Stomach smooth muscle (tissue), 2 donors: ENCODE data around the gene NDFIP1.

Experiments
- H3K27ac ChIP-seq: one replicate; pipeline ENCODE4 v1.7.0; 2013; ENCODE audit warnings: mild to moderate bottlenecking, low read length, inconsistent platforms
- H3K27me3 ChIP-seq, 2 donors: one replicate each; pipeline ENCODE4 v1.7.0; 2013; ENCODE audit warnings: low read length in 2 of 2; ENCODE audit not compliant: insufficient read depth in 2 of 2, control insufficient read depth in 1 of 2
- H3K36me3 ChIP-seq, 2 donors: one replicate each; pipeline ENCODE4 v1.7.0; 2013; ENCODE audit warnings: low read length in 2 of 2; ENCODE audit not compliant: control insufficient read depth in 2 of 2, insufficient read depth in 2 of 2
- H3K4me1 ChIP-seq: one replicate; pipeline ENCODE4 v1.7.0; 2013; ENCODE audit warnings: low read length; ENCODE audit not compliant: control insufficient read depth, insufficient read depth
- H3K4me3 ChIP-seq, 2 donors: one replicate each; pipeline ENCODE4 v1.7.0; 2013; ENCODE audit warnings: low read length in 2 of 2
- H3K9ac ChIP-seq, 2 donors: one replicate each; pipeline ENCODE4 v1.7.0; 2013; ENCODE audit warnings: low read length in 2 of 2, mild to moderate bottlenecking in 1 of 2
- H3K9me3 ChIP-seq, 2 donors: one replicate each; pipeline ENCODE4 v1.7.0; 2013; ENCODE audit warnings: low read length in 2 of 2; ENCODE audit not compliant: control insufficient read depth in 2 of 2
- donor health status: healthy.
- donor health status: Pancreatic carcinoma.

The NDFIP1 gene

GRCh38 chr5:142191776-142192175, 83.2 kb downstream of the NDFIP1 start:
- H3K27ac ChIP-seq: no peak overlapping the region
- H3K4me1 ChIP-seq: peaks cover 2% of the 10 kb centered on the region
- peak overlapping the region in 1 of 2 donors; percentile 21 for H3K9ac ChIP-seq
- no peaks in the 10 kb centered on the region for H3K36me3 ChIP-seq
- no peaks in the 10 kb centered on the region for H3K9me3 ChIP-seq
- no peaks in the 10 kb centered on the region for H3K27me3 ChIP-seq
- H3K4me3 ChIP-seq: peak overlapping the region in 1 of 2 donors; percentile 8

GRCh38 chr5:142192286-142193113, 83.9 kb downstream of the NDFIP1 start:
- Histone ChIP-seq H3K9ac (no peak overlapping the region), H3K4me3 (peak overlapping the region in 1 of 2 donors; percentile 44), H3K27ac (peak overlapping the region; percentile 24), H3K27me3 (no peaks in the 10 kb centered on the region), H3K9me3 (no peaks in the 10 kb centered on the region), H3K36me3 (no peaks in the 10 kb centered on the region), H3K4me1 (peaks cover 2% of the 10 kb centered on the region)

DNA sequence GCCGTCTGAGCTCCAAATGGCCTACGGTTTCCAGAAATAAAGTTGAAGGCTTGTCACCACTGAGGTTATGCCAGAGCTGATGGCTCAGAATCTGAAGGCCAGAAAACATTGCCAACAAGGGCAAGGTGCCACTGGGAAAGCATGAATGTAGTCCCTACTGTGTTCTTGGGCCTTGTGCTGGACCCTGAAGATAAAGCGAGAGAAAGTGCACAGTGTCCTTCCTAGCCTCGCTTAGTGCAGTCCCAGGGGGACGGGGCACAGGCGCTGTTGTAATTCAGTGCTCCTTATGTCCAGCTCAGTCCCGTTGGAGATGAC, 84.5 kb downstream of the NDFIP1 start:
- Histone ChIP-seq H3K9ac (no peak overlapping the region), H3K27ac (no peak overlapping the region), H3K4me1 (peaks cover 2% of the 10 kb centered on the region), H3K27me3 (no peaks in the 10 kb centered on the region), H3K36me3 (no peaks in the 10 kb centered on the region), H3K4me3 (peak overlapping the region in 1 of 2 donors; percentile 44), H3K9me3 (no peaks in the 10 kb centered on the region)

DNA sequence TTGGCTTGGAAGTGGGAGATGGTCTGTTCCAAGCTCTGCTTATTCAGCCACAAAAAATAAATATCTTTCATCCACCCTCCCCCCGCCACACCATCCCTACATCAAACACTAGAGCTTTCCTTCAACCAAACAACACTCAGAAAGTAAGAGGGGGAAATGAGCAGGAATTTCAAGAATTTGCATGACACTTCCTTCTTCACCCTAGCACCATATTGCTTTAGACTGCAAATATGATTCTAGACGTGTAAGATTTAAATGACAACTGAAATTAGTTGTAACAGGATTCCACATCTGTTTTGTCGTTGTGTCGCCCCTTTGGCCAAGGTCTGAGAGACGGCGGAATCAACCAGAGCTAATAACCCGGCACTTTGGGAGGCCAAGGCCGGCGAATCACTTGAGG, 88.5 kb downstream of the NDFIP1 start:
- no peak overlapping the region for H3K27ac ChIP-seq
- H3K27me3 ChIP-seq: no peaks in the 10 kb centered on the region
- H3K4me3 ChIP-seq: no peak overlapping the region
- H3K4me1 ChIP-seq: no peaks in the 10 kb centered on the region
- H3K9ac ChIP-seq: no peak overlapping the region
- no peaks in the 10 kb centered on the region for H3K9me3 ChIP-seq
- no peaks in the 10 kb centered on the region for H3K36me3 ChIP-seq

DNA sequence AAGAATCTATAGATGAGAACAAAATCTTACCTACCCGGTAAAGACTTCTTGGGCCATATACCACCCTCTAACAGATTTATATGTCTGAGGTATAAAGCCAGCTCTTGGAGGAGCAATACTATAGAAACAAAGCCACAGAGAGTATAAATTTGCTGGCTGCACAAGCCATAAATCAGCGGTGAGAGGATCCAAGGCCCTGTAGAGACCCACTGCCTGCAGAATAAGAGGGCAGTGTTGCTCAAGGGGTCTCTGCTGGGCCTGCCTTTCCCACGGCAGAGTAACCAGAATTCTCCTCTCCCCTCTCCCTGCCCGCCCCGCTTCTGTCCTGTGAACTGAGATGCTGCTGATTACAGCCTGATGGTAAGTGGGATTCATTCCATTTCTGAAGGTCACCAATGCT, 89.2 kb downstream of the NDFIP1 start:
- no peaks in the 10 kb centered on the region for H3K27me3 ChIP-seq
- H3K9ac ChIP-seq: no peak overlapping the region
- no peaks in the 10 kb centered on the region for H3K36me3 ChIP-seq
- H3K27ac ChIP-seq: no peak overlapping the region
- H3K4me1 ChIP-seq: no peaks in the 10 kb centered on the region
- H3K9me3 ChIP-seq: no peaks in the 10 kb centered on the region
- H3K4me3 ChIP-seq: no peak overlapping the region

DNA sequence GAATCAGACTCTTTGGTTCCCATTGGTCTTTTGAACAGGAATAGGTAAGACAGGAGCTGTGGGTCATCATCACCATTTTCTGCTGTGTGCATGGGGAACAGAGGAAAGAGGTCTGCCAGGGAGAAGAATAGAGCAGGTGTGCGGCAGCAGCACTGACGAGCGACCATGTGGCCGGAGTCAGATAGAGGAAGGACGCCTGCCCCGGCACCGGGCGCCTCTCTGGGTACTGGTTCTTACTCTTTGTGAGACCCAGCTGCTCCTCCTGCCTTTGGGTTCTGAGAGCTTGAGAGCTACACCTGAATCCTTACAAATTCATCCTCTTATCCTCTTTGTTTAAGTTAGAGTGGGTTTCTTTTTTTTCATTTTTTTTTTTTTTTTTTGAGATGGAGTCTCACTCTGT, 90.8 kb downstream of the NDFIP1 start:
- no peaks in the 10 kb centered on the region for H3K36me3 ChIP-seq
- H3K27ac ChIP-seq: no peak overlapping the region
- H3K4me3 ChIP-seq: no peak overlapping the region

GRCh38 chr5:142200387-142200786, 91.8 kb downstream of the NDFIP1 start:
- no peak overlapping the region for H3K4me3 ChIP-seq
- H3K27me3 ChIP-seq: no peaks in the 10 kb centered on the region
- H3K27ac ChIP-seq: no peak overlapping the region
- H3K36me3 ChIP-seq: no peaks in the 10 kb centered on the region
- no peak overlapping the region for H3K9ac ChIP-seq
- no peaks in the 10 kb centered on the region for H3K9me3 ChIP-seq
- H3K4me1 ChIP-seq: no peaks in the 10 kb centered on the region

More for the DNA sequence above, 90.8 kb downstream of the NDFIP1 start:
- Histone ChIP-seq H3K9ac (no peak overlapping the region), H3K27me3 (no peaks in the 10 kb centered on the region), H3K4me1 (no peaks in the 10 kb centered on the region), H3K9me3 (no peaks in the 10 kb centered on the region)

- Histone ChIP-seq H3K27me3 (no peaks in the 10 kb centered on the region), H3K4me1 (no peaks in the 10 kb centered on the region), H3K9me3 (no peaks in the 10 kb centered on the region), H3K9ac (no peak overlapping the region), H3K27ac (no peak overlapping the region), H3K4me3 (no peak overlapping the region), H3K36me3 (no peaks in the 10 kb centered on the region)
Measured at GRCh38 chr5:142201471-142201887, 92.9 kb downstream of the NDFIP1 start.

- Histone ChIP-seq H3K27ac (no peak overlapping the region), H3K9ac (no peak overlapping the region), H3K4me1 (no peaks in the 10 kb centered on the region), H3K27me3 (no peaks in the 10 kb centered on the region), H3K9me3 (no peaks in the 10 kb centered on the region), H3K36me3 (no peaks in the 10 kb centered on the region), H3K4me3 (no peak overlapping the region)
Measured at GRCh38 chr5:142202282-142202681, 93.7 kb downstream of the NDFIP1 start.
